H1 (cell line): Measurements from ENCODE around the gene MUC5B. TPM values are rescaled to one million over a fixed set of nuclear protein-coding genes. Genes with fewer than 3 reads are reported as not detected.

Source experiments
- HDAC2 ChIP-seq, 2 experiments: fragments of 300-600 bp in 1 of 2; sonication (generic) in 1 of 2; IDR thresholded peaks; 2 replicates each; pipeline ENCODE4 v1.6.1; 2011 to 2012; ENCODE audit warnings: low read depth in 2 of 2, low read length in 2 of 2, mild to moderate bottlenecking in 2 of 2, moderate library complexity in 2 of 2, borderline replicate concordance in 1 of 2, inconsistent platforms in 1 of 2
- polyA plus RNA-seq, 7 experiments: library from polyadenylated mRNA; depleted of rRNA in 3 of 7; stranded (reverse) in 5 of 7; unstranded in 2 of 7; fragments of >200 nt in 5 of 7; fragments of 200-250 nt in 2 of 7; gene quantifications; 1 replicate in 5 of 7; 2 replicates in 1 of 7; 4 replicates in 1 of 7; pipeline versions ENCODE4 v1.2.1 to v1.2.3, GENCODE V29; 2011 to 2013; ENCODE audit warnings: missing spikeins in 2 of 7, mixed read lengths in 2 of 7
- total RNA-seq: library from RNA; stranded (reverse); fragmentation: NEBNext Ultra II Directional; extraction: Animal tissue kit (Norgen Biotek cat#: 25700); gene quantifications from 2 replicates; pipeline ENCODE4 v1.2.1, GENCODE V29; 2021

MUC5B gene
- total and polyA plus RNA-seq, 2 of the 8 experiments (the other 6 are each of a cell fraction or from before 2014, with no cell fraction given) = 0.02 to 0.03 TPM

GRCh38 chr11:1287928-1288327, 65.1 kb downstream of the MUC5B start (continued):
- no peak for TF ChIP-seq HDAC2 (IDR thresholded peaks at IDR 0.05; ENCODE audit: borderline replicate concordance in 1 of 2, low read depth in 2 of 2, low read length in 2 of 2)
